ENCODE data around the gene ENTPD8.

The ENTPD8 gene

DNA sequence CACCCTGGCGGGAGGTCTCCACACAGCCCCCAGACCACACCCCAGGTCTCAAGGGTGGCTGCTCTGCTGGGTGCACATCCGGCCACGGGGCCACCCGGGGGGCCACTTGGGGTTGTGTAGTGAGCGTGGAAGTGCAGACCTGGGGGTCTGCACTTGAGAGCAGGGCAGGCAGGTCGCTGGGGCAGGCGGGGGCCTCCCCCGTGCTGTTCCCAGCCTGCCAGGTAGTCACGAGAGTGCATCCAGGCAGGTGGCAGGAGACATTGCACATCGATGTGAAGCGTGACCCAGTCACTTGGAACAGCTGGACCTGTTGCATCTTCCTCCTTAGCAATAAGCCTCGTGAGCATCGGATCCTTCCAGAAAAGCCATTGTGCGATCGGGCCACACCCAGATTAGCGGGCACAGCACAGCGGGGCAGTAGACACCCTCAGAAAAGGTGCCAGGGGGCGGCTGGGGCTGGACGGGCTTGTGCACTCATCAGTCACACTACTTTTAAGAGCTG, 4.8 kb upstream of the ENTPD8 start:
- DNase-seq (ENCODE audit: low read depth) = no peak
- TF ChIP-seq MYC (IDR thresholded peaks at IDR 0.05; ENCODE audit: low read depth, low read length) (no peak), POLR2A (IDR thresholded peaks at IDR 0.05; ENCODE audit: extremely low read depth, insufficient read length) (no peak)
- TF ChIP-seq, protein P1, sequence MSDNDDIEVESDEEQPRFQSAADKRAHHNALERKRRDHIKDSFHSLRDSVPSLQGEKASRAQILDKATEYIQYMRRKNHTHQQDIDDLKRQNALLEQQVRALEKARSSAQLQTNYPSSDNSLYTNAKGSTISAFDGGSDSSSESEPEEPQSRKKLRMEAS (IDR thresholded peaks at IDR 0.05; ENCODE audit: low read depth, low read length) = no peak
- TF ChIP-seq, protein P2, sequence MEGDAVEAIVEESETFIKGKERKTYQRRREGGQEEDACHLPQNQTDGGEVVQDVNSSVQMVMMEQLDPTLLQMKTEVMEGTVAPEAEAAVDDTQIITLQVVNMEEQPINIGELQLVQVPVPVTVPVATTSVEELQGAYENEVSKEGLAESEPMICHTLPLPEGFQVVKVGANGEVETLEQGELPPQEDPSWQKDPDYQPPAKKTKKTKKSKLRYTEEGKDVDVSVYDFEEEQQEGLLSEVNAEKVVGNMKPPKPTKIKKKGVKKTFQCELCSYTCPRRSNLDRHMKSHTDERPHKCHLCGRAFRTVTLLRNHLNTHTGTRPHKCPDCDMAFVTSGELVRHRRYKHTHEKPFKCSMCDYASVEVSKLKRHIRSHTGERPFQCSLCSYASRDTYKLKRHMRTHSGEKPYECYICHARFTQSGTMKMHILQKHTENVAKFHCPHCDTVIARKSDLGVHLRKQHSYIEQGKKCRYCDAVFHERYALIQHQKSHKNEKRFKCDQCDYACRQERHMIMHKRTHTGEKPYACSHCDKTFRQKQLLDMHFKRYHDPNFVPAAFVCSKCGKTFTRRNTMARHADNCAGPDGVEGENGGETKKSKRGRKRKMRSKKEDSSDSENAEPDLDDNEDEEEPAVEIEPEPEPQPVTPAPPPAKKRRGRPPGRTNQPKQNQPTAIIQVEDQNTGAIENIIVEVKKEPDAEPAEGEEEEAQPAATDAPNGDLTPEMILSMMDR (IDR thresholded peaks at IDR 0.05; ENCODE audit: low read depth, low read length) = no peak
- H3K4me3 ChIP-seq (ENCODE audit: low read depth, low read length) = no peak overlapping the region

DNA sequence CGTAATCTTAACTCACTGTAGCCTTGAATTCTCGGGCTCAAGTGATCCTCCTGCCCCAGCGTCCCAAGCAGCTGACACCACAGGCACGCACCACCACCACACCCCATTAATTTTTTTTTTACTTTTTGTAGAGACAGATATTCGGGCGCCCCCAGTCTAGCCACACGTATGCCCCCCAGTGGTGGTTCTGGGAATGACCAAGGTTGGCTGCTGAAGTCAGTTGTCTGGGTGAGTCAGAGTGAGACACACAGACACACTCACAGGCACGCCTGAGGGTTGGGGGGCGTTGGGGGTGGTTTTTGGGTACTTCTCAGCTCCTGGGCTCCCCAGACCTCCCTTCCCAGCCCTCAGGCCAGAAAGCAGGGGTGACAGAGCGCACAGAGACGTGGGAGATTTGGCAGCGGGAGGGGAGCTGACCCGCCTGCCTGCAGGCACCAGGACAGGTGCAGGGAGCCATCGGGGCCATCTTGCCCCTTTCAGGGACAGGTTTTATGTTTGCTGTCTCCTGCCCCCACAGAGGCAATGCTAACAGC, 4.2 kb upstream of the ENTPD8 start:
- no peak overlapping the region for H3K4me3 ChIP-seq (ENCODE audit: low read depth, low read length)
- 0 out of 2 replicates have a peak, but pooled peaks have one; percentile 26 for TF ChIP-seq MYC (IDR thresholded peaks at IDR 0.05; ENCODE audit: low read depth, low read length)
- no peak for TF ChIP-seq POLR2A (IDR thresholded peaks at IDR 0.05; ENCODE audit: extremely low read depth, insufficient read length)
- TF ChIP-seq, protein P1 (IDR thresholded peaks at IDR 0.05; ENCODE audit: low read depth, low read length) = no peak
- TF ChIP-seq, protein P2 (IDR thresholded peaks at IDR 0.05; ENCODE audit: low read depth, low read length) = peak; percentile 72
- DNase-seq (ENCODE audit: low read depth) = peak; percentile 79

DNA sequence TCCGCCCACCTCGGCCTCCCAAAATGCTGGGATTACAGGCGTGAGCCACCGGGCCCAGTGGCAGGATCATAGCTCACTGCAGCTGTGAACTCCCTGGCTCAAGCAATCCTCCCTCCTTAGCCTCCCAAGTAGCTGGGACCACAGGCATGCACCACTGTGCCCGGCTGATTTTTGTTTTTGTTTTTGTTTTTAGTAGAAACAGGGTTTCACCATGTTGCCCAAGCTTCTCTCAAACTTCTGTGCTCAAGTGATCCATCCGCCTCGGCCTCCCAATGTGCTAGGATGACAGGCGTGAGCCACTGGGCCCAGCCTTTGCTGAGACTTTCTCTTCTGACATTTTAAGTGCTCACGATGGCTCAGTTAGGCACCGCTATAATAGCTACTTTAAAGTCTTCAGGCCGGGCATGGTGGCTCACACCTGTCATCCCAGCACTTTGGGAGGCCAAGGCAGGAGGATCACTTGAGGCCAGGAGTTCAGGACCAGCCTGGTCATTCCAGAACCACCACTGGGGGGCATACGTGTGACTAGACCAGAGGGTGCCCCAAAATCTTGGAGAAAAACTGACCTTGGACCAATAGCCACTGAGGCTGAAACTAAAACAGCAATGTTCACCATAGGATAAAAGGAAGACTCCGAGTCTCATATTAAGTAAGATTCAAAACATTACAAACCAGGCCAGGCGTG, 3.1 kb upstream of the ENTPD8 start:
- TF ChIP-seq MYC (IDR thresholded peaks at IDR 0.05; ENCODE audit: low read depth, low read length) (no peak), POLR2A (IDR thresholded peaks at IDR 0.05; ENCODE audit: extremely low read depth, insufficient read length) (no peak)
- TF ChIP-seq, protein P1 (IDR thresholded peaks at IDR 0.05; ENCODE audit: low read depth, low read length) = no peak
- TF ChIP-seq, protein P2 (IDR thresholded peaks at IDR 0.05; ENCODE audit: low read depth, low read length) = peak; percentile 12
- no peak overlapping the region for H3K4me3 ChIP-seq (ENCODE audit: low read depth, low read length)
- DNase-seq (ENCODE audit: low read depth) = no peak

DNA sequence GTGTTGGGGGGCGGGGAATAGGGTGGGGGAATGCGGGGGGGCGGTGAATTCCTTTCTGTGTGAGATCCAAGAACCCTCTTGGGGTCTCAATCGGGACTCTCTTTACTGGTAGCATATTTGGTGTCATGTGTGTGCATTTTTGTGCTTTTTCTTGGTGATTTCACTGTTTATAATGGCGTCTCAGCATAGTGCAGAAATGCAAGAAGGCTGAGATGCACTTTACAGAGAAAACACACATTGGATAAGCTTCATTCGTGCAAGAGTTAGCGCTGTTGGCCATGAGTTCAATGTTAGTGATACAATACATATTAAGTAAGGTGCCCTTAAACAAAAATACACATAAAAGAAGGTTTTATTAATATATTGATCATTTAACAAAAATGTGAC, 771 bp upstream of the ENTPD8 start:
- no peak overlapping the region for H3K4me3 ChIP-seq (ENCODE audit: low read depth, low read length)
- DNase-seq (ENCODE audit: low read depth) = no peak
- TF ChIP-seq, protein P1 (IDR thresholded peaks at IDR 0.05; ENCODE audit: low read depth, low read length) = no peak
- no peak for TF ChIP-seq POLR2A (IDR thresholded peaks at IDR 0.05; ENCODE audit: extremely low read depth, insufficient read length)
- TF ChIP-seq MYC (IDR thresholded peaks at IDR 0.05; ENCODE audit: low read depth, low read length) = no peak
- TF ChIP-seq, protein P2 (IDR thresholded peaks at IDR 0.05; ENCODE audit: low read depth, low read length) = no peak

DNA sequence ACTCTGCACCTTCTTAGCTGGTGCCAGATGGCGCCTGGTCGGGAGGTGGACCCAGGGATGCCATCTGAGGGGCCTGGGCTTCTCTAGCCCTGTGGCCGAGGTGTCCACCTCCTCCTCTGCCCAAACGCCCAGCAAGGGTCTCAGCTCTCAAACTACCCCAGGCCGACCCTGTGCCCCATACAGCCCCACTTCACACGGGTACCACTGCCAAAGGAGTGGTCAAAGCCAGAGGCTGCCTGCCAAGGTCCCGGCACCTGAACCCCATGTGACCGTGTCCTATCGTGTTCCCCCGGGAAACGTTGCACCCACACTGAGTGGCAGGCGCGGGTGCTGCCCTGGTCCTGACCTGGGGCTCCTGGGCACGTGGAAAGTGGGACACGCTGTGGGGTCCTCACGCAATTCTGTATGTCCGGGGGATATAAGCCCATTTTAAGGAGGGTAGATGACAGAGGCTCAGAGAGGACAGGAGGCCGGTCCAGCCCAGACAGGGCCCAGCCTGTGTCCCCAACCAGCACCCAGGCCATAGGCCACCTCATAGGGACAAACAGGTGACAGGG, 1.9 kb downstream of the ENTPD8 start:
- DNase-seq (ENCODE audit: low read depth) = no peak
- H3K4me3 ChIP-seq (ENCODE audit: low read depth, low read length) = no peak overlapping the region
- TF ChIP-seq, protein P2 (IDR thresholded peaks at IDR 0.05; ENCODE audit: low read depth, low read length) = no peak
- no peak for TF ChIP-seq MYC (IDR thresholded peaks at IDR 0.05; ENCODE audit: low read depth, low read length)
- TF ChIP-seq, protein P1 (IDR thresholded peaks at IDR 0.05; ENCODE audit: low read depth, low read length) = no peak
- no peak for TF ChIP-seq POLR2A (IDR thresholded peaks at IDR 0.05; ENCODE audit: extremely low read depth, insufficient read length)
